ENCODE measurements around the gene C5orf24.

DNA sequence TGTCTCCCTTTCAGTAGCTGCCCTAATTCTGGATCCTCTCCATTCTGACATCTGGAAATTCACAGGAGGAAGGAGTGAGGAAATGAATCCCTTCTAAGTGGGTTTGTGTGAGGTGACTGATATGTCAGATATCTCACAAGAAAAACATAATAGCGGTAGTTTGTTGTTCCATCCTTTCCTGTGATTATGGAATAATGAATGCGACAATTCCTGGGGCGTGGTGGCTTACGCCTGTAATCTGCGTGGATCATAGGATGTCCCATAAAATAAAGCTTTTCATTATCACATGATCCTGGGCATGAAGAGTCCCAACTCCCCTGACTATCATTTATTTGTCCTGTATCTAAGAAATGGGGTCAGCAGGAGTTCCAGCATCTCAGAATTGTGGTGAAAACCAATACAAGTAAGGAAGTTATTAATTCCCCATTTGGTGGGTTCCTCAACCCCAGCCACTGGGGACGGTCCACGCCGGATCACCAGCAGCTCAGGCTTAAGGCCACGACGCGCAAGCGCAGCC lies 375 bp upstream of the C5orf24 start:
- TF ChIP-seq EZH2 (optimal IDR thresholded peaks at IDR 0.05; ENCODE audit: low read depth, low read length) (no peak), CTCF (IDR thresholded peaks at IDR 0.05; ENCODE audit: low read length) (no peak), EZH2phosphoT487 (IDR thresholded peaks at IDR 0.05; ENCODE audit: low read length) (no peak)
